ENCODE measurements around the gene SLC8A1.

Gene SLC8A1

DNA sequence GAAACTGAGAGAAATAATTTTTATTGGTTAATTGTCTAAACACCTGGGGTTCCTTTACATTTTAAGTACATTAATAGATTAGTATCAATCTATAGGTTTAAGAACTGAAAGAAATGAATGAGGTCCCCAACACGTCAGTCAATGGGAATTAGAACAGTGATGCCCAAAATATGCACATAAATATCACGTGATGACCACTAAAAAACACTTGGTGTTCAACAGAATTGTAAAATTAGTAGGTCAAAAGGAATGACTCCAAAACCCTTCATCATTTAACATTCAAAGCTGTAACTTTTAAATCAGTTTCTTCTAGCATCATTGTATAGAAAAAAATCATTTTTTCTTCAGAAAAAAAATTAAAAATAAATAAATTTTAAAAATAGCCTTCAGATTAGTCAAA is 140.9 kb downstream of the SLC8A1 start:
- DNase-seq (ENCODE audit: low read depth, low spot score) = no peak

DNA sequence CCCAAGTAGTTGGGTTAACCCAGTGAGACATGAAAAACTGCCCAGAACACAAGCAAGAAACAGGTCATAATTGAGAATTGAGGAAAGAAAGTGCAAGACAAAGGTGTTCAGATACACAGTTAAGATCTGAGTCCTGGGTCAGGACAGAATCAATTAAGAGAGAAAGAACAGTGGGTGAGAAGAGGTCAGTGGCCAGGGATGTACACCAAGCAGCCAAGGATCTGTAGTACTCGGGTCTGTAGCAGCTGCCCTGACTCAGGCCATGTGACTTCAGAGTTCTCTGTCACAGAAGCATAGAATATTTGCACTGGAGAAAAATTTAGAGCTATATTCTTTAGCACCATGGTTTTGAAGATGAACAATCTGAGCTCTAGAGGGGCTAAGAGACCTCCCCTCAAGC is 141.6 kb downstream of the SLC8A1 start:
- no peak for DNase-seq (ENCODE audit: low read depth, low spot score)

DNA sequence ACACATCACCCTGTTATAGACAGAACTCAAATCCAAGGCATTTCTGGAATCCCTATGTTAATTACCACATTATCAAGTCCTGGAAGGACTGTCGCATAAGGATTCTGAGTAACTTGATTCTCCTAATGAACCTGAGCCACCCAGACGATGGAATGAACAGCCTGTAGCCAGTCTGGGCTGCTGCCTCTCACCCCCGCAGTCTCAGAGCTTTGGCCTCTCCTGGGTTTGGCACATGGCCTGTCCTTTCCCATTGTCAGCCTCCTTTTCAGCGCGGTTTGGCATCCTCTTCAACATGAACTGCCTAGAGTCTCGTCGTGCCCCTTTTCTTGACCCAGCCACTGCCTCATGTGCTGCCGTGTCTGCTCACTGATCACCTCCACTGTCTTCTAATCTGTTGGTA is 147.6 kb downstream of the SLC8A1 start:
- DNase-seq (ENCODE audit: low read depth, low spot score) = no peak

DNA sequence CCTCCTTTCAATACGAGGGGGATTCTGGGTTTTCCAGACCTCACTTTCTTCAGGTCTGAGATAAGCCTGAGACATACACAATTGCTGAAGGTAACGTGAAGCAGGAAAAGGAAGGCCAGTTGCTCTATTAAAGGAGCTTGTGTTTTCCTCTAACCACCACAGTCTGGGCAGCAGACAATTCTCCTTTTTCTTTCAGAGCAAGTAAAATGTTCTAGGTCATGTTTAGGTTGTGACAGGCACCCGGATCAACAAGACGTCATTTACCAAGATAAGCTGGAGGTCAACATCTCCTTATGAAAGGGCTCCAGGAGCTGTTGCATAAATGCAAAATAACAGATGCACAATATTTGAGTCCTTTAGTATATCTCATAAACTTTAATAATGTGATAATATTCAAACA is 148.1 kb downstream of the SLC8A1 start:
- no peak for DNase-seq (ENCODE audit: low read depth, low spot score)

DNA sequence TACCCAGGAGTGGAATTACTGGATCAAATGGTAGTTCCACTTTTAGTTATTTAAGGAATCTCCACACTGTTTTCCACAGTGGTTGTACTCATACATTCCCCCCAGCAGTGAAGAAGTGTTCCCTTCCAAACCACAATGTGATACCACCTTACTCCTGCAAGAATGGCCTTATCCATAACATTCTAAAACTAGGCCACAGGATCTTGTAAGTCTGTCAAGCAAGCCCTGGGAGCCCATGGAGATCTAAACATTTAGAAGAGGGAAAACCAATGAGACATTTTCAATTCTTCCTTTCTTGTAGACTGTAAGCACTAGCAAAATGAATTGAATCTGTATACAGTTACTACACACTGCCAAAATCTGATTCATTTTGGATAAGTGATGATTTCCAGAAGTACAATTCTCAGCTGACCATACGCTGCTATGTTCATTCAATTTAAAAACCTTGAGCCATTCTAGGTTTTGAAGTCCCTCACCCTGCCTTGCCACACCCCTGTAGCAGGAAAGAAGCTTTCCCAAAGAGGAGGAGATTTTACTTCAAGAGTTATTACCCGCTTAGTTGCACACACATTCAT is 149.1 kb downstream of the SLC8A1 start:
- no peak for DNase-seq (ENCODE audit: low read depth, low spot score)

DNA sequence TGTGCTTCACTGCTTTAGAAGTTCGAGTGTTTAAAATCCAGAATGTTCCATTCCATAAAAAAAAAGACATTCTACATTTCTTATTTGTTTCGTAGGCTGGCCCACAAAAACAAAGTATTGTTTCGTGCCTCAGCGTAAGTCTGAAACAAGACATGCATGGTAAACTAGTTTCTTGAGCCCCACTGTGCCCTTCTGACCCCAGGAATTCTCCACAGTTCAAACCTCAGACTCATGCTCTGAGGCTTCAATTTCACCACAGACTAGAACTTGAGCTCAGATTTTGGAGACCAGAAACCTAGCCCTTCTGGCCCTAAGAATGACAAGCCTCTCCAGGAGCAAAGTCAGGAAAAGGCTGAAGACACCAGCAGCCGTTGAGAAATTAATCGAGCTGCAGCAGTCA is 151.5 kb downstream of the SLC8A1 start:
- DNase-seq (ENCODE audit: low read depth, low spot score) = no peak

DNA sequence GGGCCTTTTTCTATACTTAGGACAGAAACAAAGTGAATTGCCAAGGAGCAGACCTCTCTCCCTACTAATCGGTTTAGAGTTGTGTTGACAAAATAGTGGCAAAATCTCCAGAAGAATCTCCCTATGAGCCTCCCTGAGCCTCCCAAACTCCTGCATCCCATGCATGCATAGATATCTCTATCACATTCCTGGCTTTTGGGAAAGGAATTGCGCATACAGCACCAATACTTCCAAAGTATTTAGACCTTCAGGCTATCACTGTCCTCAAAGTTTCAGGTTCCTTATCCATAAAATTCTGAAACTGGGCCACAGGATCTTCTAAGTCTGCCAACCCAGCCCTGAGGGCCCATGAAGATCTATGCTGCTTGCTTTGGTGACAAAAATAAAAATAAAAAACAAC is 152.1 kb downstream of the SLC8A1 start:
- no peak for DNase-seq (ENCODE audit: low read depth, low spot score)

DNA sequence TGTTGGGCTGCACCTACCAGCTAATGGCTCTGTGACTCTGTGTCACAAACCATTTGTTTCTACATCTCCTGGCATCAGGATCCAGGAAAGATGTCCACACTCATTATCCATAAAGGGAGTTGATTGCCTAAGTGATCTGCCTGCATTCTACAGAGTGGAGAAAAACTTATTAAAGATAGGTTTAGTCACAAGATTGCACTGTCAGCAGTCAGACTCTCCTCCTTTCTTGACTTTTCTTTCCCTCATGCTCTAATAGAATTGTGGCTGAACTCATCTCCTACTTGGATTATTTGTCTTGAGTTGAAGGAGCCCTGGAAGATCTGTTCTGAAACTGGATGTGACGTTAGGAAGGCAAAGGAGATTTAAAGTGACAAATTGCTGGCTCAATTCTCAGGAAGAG is 152.7 kb downstream of the SLC8A1 start:
- DNase-seq (ENCODE audit: low read depth, low spot score) = no peak

DNA sequence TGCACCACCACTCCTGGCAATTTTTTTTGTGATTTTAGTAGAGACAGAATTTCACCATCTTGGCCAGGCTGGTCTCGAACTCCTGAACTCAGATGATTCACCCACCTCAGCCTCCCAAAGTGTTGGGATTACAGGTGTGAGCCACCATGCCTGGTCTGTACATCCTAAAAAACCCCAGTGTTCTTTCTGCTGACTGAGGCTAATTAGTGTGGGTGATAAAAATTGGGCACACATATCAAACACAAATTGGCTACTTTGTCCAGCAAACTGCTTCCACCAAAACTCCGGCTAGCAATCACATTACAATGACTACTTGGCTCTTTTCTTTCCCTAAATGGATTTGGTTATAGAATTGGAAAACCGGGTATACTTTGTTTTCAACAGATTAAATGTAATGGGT is 153.9 kb downstream of the SLC8A1 start:
- no peak for DNase-seq (ENCODE audit: low read depth, low spot score)

DNA sequence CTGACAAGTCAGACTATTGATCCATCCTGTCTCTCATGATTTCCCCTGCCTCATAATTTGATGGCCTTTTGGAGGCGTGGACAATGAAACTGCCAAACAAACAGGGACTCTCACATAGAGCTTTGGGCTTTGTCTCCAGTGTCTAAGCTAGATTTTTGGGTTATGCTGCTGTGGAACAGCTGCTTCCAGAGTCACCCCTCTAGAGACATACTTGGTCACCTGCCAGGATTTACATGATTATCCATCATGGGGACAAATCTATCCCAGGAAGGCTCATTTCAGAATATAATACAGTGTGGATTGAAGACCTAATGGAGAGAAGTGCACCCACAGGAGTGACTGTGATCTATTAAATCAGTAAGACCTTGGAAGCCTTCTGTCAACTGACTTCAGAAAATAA is 159.6 kb downstream of the SLC8A1 start:
- no peak for DNase-seq (ENCODE audit: low read depth, low spot score)

DNA sequence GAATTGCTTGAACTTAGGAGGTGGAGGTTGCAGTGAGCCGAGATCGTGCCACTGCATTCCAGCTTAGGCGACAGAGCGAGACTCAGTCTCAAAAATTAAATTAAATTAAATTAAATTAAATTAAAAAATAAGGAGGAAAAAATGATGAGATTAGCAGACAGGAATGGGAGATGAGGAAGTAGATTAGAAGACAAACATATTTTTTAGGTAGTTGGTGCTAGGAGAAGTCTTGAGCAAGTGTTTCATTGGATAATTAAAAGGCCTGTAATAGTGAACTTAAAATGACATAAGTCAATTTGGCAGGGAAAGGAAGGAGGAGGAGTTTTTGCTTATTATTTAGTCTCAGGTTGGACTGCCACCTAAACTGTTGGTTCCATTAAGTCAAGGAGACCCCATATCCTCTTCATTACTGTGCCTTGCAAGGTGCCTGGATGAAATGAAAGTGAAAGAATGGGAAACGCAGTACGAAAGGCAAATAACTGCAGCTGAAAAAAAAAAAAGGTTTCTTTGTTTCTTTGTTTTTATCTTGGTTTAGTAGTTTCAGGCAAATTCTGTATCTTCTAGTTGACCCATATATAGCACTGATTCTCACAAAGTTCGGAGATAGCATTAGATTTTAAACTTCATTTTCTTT is 162.0 kb downstream of the SLC8A1 start:
- DNase-seq (ENCODE audit: low read depth, low spot score) = no peak

DNA sequence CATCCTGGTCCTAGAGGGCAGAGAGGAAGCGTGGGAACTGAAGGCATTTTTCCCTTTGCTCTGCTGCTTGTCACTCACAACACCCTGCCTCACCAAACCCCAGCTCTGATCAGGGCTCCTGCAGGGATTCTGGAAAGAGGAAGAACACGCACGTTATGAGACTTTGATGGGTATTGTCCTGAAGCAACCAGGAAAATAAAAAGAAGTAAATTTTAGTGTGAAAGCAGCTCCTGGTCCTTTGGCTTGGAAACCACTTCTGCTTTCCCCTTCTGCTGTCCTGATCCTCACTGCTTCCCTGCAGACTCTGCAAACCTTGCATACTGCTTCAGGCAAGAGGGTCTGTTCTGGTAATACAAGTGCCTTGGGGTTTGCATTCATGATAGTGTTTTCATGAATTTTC is 164.1 kb downstream of the SLC8A1 start:
- DNase-seq (ENCODE audit: low read depth, low spot score) = no peak

DNA sequence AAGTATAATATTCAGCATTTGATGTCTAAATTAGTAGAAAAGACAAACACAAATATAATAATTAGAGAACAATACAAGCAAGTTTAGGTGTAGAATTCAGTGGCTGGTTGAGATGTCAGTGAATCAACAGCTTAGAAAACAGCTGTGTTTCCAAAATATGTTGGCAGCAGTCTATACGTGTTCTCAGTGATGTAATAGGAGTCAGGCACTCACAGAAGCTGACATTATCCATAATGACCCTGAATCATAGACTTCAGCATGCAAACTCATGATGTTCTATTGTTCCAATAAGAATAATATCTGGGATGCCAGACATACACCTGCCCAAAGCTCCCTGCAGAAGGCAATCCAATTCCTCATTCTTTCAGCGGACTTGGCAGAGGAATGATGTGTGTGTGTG is 164.7 kb downstream of the SLC8A1 start:
- no peak for DNase-seq (ENCODE audit: low read depth, low spot score)

DNA sequence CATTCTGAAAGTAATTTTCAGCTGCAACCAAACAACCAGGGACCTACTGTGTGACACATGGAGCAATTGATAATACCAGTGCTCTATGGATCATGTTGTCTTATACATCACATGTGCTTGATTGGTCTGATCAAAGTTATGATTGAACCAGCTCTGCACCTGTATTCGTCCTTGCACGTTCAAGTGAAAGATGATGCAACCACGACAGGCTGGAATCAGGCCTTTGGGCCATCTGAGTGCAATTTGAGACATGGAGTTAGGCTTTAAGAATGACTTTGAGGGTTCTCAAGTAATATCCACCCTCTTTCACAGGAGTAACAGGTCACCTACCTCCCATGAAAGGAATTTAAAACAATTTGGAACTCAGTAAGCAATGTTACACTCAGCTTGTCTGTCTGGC is 165.2 kb downstream of the SLC8A1 start:
- DNase-seq (ENCODE audit: low read depth, low spot score) = no peak

DNA sequence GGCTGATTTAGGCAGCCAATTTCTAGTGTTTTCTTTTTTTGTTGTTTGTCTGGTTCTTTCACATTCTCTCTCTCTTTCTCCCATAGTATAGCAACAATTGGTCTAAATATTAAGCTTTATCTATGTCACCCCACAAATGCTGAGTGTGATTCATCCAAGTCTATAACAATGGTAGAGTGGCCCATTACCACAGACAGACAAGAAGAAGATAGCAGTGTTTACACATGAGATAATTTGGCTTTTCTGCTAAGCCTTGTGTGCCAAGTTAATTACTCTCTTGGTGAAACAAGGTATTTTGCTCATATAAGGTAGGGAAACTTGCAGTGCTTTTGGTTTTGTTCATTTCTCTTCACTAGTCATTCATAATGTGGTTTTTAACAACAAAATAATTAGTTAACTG is 166.5 kb downstream of the SLC8A1 start:
- no peak for DNase-seq (ENCODE audit: low read depth, low spot score)

DNA sequence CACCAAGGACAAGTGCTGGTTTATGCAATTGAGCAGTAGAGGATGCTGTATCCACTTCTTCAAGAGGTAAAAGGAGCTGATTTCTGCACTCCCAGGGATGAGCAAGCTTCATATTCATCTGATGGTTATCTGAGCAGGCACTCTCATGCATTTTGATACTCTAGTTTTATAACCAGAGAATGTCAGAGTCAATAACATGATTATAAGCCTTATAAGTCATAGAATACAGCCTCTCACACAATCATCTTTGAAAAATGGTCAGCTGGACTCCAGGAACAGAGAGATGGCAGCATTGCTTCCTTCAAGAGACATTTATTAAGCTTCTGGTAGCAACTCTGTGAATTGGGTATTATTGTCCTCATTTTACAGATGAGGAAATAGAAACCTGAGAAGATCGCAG is 167.1 kb downstream of the SLC8A1 start:
- DNase-seq (ENCODE audit: low read depth, low spot score) = no peak

DNA sequence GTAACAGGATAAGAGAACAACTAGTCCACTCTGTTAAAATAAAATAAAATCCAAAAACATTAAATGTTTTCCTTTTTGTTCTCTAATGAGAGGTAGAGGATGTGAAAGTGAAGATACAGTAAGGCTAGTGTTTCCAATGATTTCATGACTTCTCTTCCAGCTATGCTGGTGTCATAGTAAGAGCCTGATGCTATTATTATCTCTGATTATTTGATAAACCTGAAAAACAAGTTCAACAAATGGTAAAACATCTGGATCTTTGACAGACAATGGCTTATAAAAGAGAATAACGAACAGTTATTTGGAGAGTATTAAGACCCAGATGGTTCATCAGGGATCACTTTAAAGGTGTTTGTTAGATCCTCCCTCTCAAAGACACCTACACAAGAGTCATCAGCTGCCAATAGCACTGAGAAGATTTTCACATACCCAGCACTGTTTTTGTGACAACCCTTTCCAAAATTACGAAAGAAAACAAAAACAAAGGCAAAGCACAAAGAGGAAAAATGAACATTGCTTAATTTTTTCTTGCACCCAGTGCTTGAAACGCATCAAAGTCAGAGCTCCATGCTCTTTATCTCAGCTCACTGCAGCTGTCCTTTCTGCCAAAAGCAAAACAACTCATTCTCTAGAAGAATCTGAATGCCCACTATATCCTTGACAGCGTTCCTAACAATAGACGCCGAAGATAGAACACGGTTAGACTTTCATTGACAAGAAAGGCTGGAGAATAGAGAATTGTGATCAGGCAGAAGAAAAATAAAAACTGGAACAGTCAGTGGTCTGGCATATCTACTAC is 168.6 kb downstream of the SLC8A1 start:
- no peak for DNase-seq (ENCODE audit: low read depth, low spot score)

DNA sequence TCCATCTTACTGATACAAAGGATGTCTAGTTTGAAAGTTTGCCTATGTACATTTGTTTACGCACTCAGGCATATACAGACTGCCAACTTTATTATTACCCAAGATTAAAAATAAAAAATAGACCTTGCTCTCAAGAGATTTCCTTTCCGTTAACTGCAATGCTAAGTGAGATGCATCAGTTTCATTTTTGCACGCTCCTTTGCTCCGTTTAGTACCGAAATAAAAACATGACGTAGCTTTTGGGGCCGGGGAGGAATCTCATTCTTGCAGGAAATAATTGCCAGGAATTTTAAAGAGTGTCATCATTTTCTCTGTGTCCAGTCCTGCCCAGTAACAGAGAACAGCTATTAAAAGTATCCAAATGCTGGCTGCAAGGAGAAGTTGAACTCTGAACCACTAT is 169.5 kb downstream of the SLC8A1 start:
- no peak for DNase-seq (ENCODE audit: low read depth, low spot score)

DNA sequence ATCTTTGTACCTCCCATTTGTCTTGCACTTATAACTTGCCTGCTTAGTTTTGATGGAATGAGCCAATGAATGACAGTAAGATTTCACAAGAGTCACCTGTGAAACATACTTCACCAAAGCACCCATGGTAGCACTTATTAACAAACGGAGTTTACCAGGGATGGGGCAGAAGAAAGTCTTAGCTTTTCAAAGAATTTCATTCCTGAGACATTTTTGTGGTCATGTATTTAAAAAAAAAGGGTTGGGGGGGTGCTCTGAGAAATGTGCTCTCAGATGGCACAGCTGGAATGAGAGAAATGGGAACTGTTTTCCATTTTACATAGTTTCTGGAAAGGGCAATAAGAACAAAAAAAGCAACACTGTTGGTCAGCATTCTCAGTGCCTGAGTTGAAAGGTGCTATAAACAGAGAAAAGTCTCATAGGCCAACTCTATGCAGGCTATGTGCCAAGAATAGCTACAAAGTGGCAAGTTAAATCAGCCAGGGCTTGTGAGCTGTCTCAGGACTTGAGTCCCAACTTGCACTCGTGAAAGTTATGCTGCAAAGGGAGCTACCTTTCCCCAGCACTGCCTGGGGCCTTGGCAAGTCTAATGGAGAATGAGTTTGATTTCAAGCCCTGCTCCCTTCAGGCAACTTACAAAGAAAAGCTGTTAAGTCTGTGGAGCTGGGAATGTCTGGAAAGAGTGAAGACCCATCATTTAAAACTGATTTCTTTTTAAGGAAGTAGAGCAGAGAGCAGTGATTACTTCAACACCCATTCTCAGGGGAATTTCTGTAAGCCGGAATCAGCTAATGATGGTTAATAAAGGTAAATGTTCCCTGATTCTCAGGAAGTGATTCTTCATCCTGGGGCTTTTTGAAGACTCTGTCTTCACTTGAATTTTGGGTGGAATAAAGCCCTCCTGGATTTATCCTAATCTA is 170.6 kb downstream of the SLC8A1 start:
- no peak for DNase-seq (ENCODE audit: low read depth, low spot score)

DNA sequence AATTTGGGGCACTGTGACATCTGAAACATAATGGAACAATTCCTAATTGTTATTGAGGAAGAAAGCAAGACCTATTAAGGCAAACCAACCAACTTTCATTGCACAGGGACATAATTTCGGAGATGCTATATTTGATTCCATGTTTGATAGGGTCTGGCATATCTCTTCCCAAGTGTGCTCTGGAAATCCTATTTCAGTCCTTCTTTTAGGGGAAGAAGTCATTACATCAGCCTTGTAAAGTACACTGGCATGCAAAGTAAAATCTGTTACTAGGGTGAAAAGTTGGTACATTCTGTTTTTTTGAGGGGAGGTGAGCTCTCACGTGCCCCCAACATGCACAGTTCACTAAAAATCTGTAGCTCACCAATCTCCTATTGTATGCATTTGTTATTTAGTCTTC is 172.4 kb downstream of the SLC8A1 start:
- no peak for DNase-seq (ENCODE audit: low read depth, low spot score)

DNA sequence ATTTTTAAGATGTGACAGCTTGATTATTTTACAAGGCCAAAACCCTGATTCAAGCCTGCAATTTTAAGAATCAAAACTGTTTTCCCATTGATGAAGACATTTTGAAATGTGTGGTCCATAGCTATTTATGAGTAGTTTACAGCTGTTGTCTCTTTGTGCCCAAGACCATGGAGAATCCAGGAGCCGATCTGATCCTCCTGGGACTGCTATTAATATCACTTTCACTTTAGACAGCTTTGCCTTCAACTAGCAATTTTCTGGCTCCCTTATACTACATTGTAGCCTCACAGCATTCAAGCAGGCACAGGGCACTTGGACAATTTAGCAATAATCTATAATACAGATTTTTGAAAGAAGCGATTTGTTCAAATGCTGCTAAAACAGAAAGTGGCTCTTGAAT is 172.9 kb downstream of the SLC8A1 start:
- DNase-seq (ENCODE audit: low read depth, low spot score) = no peak

DNA sequence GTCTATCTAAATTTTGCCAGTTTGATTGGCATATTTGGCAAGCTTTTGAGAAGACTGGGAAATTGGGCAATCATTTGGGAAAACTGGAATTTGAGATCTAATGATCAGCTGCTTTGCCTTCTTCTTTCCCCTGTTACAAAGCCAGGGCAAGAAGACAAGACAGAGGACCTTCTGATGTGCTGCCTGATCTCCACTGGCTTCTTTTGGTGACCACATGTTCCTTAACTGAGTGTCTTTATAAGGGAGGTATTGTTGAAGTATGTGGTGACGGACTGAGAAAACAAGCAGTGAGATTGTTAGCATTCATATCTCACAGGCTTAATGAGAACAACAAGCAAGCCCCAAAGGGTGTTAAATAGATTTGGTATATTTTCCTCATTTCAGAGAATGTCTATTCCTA is 175.8 kb downstream of the SLC8A1 start:
- no peak for DNase-seq (ENCODE audit: low read depth, low spot score)
